Tibial nerve (tissue), 4 donors: Measurements from ENCODE around the gene DLGAP3. TPM values are rescaled to one million over a fixed set of nuclear protein-coding genes. Genes with fewer than 3 reads are reported as not detected.

ENCODE experiments used
- DNase-seq, 2 donors: peaks; one replicate each; pipeline ENCODE4 v3.0.0-alpha.2; 2019; ENCODE audit warnings: low spot score in 2 of 2
- H3K27ac ChIP-seq, 4 donors: fragments of 200-600 bp; sonication (generic) in 3 of 4; one replicate each; pipeline ENCODE4 v1.5.1; 2017 to 2019; ENCODE audit warnings: mild to moderate bottlenecking in 1 of 4
- H3K27me3 ChIP-seq, 2 donors: fragments of 200-600 bp; sonication (generic) in 1 of 2; one replicate each; pipeline versions ENCODE4 v1.5.1 to v1.6.0; 2017 to 2019
- H3K36me3 ChIP-seq, 3 donors: fragments of 200-600 bp; sonication (generic); one replicate each; pipeline ENCODE4 v1.5.1; 2018 to 2019
- H3K4me1 ChIP-seq, 4 donors: fragments of 200-600 bp; sonication (generic) in 3 of 4; one replicate each; pipeline ENCODE4 v1.5.1; 2017 to 2019
- H3K4me3 ChIP-seq, 4 donors: fragments of 200-600 bp; sonication (generic) in 3 of 4; one replicate each; pipeline ENCODE4 v1.5.1; 2017 to 2019; ENCODE audit warnings: mild to moderate bottlenecking in 1 of 4, moderate library complexity in 1 of 4
- H3K9me3 ChIP-seq, 4 donors: fragments of 200-600 bp; sonication (generic) in 3 of 4; one replicate each; pipeline ENCODE4 v1.5.1; 2017 to 2019
- CTCF ChIP-seq, 5 experiments: fragments of 200-600 bp in 3 of 5; fragments of 450-650 bp in 2 of 5; sonication (generic) in 3 of 5; IDR thresholded peaks; one replicate each; pipeline ENCODE4 v1.5.1; 2016 to 2019; ENCODE audit warnings: antibody characterized with exemption in 5 of 5, mild to moderate bottlenecking in 3 of 5, moderate library complexity in 2 of 5
- EP300 ChIP-seq, 2 donors: sonication (generic); formaldehyde crosslinking; IDR thresholded peaks; one replicate each; pipeline ENCODE4 v1.6.1; 2017; ENCODE audit warnings: antibody characterized with exemption in 2 of 2, mild to moderate bottlenecking in 1 of 2
- POLR2A ChIP-seq, 2 donors: fragments of 450-650 bp; IDR thresholded peaks; one replicate each; pipeline ENCODE4 v1.6.1; 2017; ENCODE audit warnings: antibody characterized with exemption in 2 of 2, mild to moderate bottlenecking in 2 of 2, moderate library complexity in 2 of 2
- WGBS, 2 donors: methylation state at CpG; one replicate each; pipeline ENCODE4 v1.1.5; 2018; 5-methylcytosine and 5-hydroxymethylcytosine counted together
- total RNA-seq, 4 donors: library from RNA; depleted of rRNA; stranded (reverse); fragments of >200 nt; gene quantifications; one replicate each; pipeline ENCODE4 v1.1.0, GENCODE V29; 2016

DLGAP3 gene
- total RNA-seq, 4 donors from 2014 or later, result 0.42 to 0.87 (median 0.78) TPM; not detected in 1

DNA sequence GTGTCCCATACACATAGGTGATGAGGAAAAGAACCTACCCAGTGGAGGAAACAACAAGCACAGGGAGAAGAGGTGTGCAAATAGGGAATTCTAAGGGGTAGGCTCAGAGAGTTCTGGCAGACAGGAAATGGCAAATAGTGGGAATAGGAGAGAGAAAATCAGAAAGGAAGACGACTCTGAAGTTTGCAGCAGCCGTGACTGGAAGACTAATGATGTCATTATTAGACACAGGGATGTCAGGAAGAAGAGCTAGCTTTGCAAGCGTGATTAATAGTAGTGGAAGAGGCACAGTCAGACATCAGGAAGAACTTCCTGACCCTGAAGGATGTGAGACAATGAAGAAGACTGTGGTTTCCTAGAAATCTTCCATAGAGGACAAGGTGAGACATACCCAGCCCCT, 21.1 kb downstream of the DLGAP3 start:
- Histone ChIP-seq H3K27ac (no peak overlapping the region), H3K9me3 (no peaks in the 10 kb centered on the region), H3K4me1 (no peaks in the 10 kb centered on the region), H3K36me3 (no peaks in the 10 kb centered on the region), H3K4me3 (no peak overlapping the region), H3K27me3 (no peaks in the 10 kb centered on the region)
- TF ChIP-seq EP300 (IDR thresholded peaks at IDR 0.05), result no peak
- no peak for TF ChIP-seq CTCF (IDR thresholded peaks at IDR 0.05)
- TF ChIP-seq POLR2A (IDR thresholded peaks at IDR 0.05), result no peak
- 54 to 56% methylated on average over 3 of the region's 3 CpGs for WGBS, 2 donors
- no peak for DNase-seq

DNA sequence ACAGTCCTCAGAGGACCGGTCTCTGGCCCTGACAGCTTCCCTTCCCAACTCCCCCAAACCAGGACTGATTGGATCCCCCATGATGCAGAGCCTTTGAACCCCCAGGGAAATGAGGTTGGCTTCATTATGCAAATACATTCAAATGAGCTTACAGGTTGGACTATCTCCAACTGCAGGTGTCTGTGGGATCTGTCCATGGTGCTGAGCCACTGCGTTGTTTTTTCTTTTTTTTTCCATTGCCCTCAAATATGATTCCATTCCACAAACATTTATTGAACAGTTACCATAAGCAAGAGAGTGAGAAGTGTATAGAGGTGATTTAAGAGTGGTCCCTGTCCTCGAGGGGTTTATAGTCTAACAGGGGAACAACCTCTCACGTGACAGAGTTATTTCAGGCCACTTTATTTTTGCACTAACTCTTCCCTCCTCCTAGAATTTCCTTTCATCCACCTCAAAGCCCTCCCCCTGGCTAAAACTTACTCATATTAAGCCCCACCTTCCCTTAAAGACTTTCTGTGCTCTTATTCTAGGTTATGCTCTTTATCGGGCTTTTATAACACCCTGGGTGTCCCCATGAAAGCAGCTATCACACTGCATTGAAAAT, 21.9 kb downstream of the DLGAP3 start:
- DNase-seq, result no peak
- Histone ChIP-seq H3K36me3 (no peaks in the 10 kb centered on the region), H3K9me3 (no peaks in the 10 kb centered on the region), H3K4me3 (no peak overlapping the region), H3K27ac (no peak overlapping the region), H3K4me1 (no peaks in the 10 kb centered on the region), H3K27me3 (no peaks in the 10 kb centered on the region)
- WGBS, 2 donors, result 63 to 64% methylated on average over 5 of the region's 5 CpGs
- no peak for TF ChIP-seq EP300 (IDR thresholded peaks at IDR 0.05)
- TF ChIP-seq POLR2A (IDR thresholded peaks at IDR 0.05), result no peak
- no peak for TF ChIP-seq CTCF (IDR thresholded peaks at IDR 0.05)

DNA sequence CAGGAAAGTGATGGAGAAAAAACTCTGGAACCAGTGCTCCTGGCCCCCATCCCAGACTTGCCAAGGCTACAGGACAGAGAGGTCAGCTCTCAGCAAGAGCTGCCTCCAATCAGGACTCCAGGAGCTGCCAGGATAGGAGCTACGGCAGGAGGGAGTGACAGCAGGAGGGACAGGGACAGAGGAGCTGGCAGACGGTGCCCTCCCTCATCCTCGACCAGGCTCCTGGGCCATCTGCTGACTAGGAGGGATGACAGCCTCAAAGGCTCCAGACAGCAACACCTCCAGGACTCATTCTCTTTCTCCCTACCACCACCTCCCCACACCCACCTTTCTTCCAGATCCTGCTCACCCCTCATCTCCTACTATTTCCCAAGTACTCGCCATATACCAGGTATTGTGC, 22.7 kb downstream of the DLGAP3 start:
- Histone ChIP-seq H3K9me3 (no peaks in the 10 kb centered on the region), H3K36me3 (no peaks in the 10 kb centered on the region), H3K4me3 (no peak overlapping the region), H3K4me1 (no peaks in the 10 kb centered on the region), H3K27ac (no peak overlapping the region), H3K27me3 (no peaks in the 10 kb centered on the region)
- DNase-seq, result no peak
- no peak for TF ChIP-seq EP300 (IDR thresholded peaks at IDR 0.05)
- no peak for TF ChIP-seq CTCF (IDR thresholded peaks at IDR 0.05)
- TF ChIP-seq POLR2A (IDR thresholded peaks at IDR 0.05), result no peak
- WGBS, 2 donors, result 46 to 59% methylated on average over 4 of the region's 4 CpGs

DNA sequence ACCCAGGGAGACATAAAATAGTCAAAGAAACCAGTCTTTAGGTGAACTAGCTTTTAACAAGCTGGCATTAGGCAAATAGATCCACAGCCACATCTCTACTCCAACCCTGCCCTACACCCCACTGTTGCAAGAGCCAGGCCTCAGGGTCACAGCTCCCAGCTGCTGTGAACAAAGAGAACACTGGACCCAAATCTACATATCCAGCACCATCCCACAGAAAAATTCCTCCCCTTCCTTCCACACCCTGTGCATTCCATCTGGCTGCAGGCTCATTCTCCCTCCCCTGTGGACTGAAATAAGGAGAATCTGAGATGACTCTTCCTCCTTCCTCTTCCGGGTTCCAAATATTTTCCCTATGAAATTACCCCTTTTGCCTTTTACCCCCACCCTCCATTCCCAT, 23.2 kb downstream of the DLGAP3 start:
- DNase-seq, result no peak
- H3K9me3 ChIP-seq, result no peaks in the 10 kb centered on the region
- TF ChIP-seq CTCF (IDR thresholded peaks at IDR 0.05) (no peak), EP300 (IDR thresholded peaks at IDR 0.05) (no peak), POLR2A (IDR thresholded peaks at IDR 0.05) (no peak)
- peaks cover 0 to 3% of the 10 kb centered on the region in 2 donors for H3K27me3 ChIP-seq
- H3K4me3 ChIP-seq, result no peak overlapping the region
- H3K27ac ChIP-seq, result no peak overlapping the region
- no peaks in the 10 kb centered on the region for H3K4me1 ChIP-seq
- WGBS, 2 donors, result 57 to 61% methylated on average over 1 of the region's 1 CpG
- no peaks in the 10 kb centered on the region for H3K36me3 ChIP-seq

GRCh38 chr1:34905098-34905459, 24.4 kb downstream of the DLGAP3 start:
- 82 to 83% methylated on average over 8 to 12 of the region's 12 CpGs for WGBS, 2 donors
- Histone ChIP-seq H3K4me3 (no peak overlapping the region), H3K27me3 (peaks cover 0 to 3% of the 10 kb centered on the region in 2 donors), H3K4me1 (no peaks in the 10 kb centered on the region), H3K9me3 (no peaks in the 10 kb centered on the region), H3K27ac (no peak overlapping the region), H3K36me3 (no peaks in the 10 kb centered on the region)
- no peak for DNase-seq
- no peak for TF ChIP-seq CTCF (IDR thresholded peaks at IDR 0.05)
- no peak for TF ChIP-seq EP300 (IDR thresholded peaks at IDR 0.05)
- no peak for TF ChIP-seq POLR2A (IDR thresholded peaks at IDR 0.05)
